GM12872 (cell line): ENCODE measurements around the gene KLRC2.
"Not testable (repeated sequence)": the region's sequence is repeated elsewhere in the genome, so short reads cannot be mapped to it uniquely, and the experiment has no call there.

Experiments used
- TF ChIP-seq, protein P1 (sequence below): IDR thresholded peaks from 3 replicates; pipeline ENCODE4 v1.5.1; 2011; ENCODE audit warnings: low read depth, mild to moderate bottlenecking, low read length, moderate library complexity; ENCODE audit not compliant: insufficient read depth

KLRC2 gene

DNA sequence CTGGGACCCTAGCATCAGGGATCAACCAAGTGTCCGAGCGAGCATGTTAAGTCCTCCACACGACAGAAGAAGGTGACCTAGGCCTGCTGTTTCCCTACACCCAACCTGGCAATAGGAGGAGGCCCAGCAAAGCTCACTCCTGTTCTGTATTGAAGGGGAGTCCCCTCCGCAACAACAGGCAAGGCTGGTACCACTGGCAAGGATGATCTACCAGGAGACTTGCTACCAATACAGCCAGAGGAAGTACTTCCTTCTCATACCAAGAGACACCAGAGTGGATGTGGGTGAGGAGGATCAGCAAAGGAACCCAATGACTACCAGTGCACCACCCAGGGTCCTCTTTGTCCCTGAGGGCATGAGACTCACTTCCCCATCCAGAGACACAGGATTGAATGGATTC, 12.4 kb upstream of the KLRC2 start:
- TF ChIP-seq, protein P1, sequence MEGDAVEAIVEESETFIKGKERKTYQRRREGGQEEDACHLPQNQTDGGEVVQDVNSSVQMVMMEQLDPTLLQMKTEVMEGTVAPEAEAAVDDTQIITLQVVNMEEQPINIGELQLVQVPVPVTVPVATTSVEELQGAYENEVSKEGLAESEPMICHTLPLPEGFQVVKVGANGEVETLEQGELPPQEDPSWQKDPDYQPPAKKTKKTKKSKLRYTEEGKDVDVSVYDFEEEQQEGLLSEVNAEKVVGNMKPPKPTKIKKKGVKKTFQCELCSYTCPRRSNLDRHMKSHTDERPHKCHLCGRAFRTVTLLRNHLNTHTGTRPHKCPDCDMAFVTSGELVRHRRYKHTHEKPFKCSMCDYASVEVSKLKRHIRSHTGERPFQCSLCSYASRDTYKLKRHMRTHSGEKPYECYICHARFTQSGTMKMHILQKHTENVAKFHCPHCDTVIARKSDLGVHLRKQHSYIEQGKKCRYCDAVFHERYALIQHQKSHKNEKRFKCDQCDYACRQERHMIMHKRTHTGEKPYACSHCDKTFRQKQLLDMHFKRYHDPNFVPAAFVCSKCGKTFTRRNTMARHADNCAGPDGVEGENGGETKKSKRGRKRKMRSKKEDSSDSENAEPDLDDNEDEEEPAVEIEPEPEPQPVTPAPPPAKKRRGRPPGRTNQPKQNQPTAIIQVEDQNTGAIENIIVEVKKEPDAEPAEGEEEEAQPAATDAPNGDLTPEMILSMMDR, result no peak

DNA sequence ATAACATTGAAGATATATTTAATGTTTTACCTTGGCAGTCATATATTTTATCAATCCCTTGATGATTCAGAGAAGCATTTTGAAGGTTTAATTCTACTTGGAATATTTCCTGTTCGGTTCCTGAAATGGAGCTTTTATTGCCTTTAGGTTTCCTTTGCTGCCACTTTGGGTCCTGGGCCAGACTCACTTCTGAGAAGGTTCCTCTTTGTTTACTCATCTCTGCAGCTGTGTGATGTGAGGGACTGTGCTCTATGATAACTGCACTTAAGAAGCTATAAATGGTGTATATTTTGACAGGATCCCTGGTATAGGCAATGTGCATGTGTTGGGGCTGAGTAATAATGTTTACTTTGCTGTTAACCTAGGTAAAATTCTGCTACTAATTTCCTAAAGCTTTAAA, 15.5 kb downstream of the KLRC2 start, which contains the start of gene KLRC3:
TSS of gene KLRC3 (minus strand) at position 262 of the 400 bp plus-strand sequence. CDS start at position 217, 45 bp downstream.
- TF ChIP-seq, protein P1, result not testable (repeated sequence)

DNA sequence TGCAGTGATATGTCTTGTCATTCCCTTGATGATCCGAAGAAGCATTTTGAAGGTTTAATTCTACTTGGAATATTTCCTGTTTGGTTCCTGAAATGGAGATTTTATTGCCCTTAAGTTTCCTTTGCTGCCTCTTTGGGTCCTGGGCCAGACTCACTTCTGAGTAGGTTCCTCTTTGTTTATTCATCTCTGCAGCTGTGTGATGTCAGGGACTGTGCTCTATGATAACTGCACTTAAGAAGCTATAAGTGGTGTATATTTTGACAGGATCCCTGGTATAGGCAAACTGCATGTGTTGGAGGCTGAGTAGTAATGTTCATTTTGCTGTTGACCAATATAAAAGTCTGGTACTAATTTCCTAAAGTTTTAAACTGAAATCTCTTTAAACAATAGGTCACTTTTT, 26.4 kb downstream of the KLRC2 start, which contains the start of gene KLRC4:
TSS of gene KLRC4 (minus strand) at position 366 of the 400 bp plus-strand sequence. CDS start at position 184, 182 bp downstream.
- TF ChIP-seq, protein P1, result no peak

DNA sequence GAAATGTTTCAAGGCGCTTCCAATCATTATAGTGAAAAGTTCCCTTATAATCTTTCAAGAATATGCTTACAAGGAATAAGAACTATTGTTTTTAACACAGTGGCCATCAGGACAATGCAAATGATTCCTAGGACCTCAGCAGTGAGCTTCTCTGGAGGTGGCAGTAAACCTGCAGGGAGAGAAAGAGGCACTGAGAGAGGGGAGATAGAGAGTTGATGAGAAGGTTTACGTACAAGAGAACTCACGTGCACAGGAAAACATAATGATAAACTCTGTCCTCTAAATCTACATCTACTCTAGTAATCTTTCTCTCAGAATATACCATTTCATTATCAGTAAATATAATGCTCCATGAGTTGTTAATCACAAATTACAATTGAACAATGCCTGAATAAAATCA, 27.0 kb downstream of the KLRC2 start:
- TF ChIP-seq, protein P1, result no peak

DNA sequence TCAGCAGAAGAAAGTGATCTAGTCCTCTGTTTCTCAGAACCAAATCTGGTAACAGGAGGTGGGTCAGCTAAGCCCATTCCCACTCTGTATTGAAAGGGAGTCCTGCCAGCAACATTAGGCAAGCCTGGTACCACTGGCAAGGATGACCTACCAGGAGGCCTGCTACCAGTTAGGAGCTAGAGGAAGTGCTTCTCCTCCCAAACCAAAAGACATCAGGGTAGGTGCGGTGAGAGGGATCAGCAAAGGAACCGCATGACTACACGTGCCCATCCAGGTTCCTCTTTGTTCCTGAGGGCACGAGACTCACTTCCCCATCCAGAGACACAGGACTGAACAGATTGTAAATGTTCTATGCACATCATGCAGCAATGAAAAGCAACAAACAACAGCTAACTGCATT, 29.1 kb downstream of the KLRC2 start:
- TF ChIP-seq, protein P1, result no peak

DNA sequence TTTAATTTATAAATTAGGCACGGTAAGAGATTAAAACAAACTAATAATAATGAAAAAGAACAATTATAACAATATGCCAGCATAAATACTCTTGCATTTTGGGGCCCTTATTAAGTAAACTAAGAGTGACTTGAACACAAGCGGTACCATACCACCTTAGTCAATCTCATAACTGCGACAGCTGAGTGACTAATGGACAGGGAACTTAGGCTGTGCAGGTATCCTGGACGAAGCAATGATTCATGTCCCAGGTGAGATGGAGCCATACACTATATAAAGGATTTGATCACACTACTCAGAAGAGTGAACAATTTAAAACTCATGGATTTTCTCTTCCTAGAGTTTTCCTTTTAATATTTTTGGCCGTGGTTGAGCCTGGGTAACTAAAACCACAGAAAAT, 30.5 kb downstream of the KLRC2 start:
- TF ChIP-seq, protein P1, result no peak

DNA sequence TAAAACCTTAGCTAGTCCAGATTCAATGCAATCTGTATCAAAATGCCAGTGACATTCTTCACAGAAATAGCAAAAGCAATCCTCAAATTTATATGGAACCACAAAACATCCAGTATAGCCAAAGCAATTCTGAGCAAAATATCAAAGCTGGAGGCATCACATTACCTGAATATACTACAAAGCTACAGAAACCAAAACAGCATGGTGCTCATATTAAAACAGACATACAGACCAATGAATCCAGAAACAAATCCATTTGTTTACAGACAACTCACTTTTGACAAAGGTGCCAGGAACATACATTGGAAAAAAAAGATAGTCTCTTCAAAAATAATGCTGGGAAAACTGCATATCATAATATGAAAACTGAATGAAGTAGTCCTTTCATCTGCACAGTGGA, 31.0 kb downstream of the KLRC2 start:
- TF ChIP-seq, protein P1, result no peak
